ENCODE results near the gene EIF3B. TPM values are rescaled to one million over a fixed set of nuclear protein-coding genes. Genes with fewer than 3 reads are reported as not detected.

The EIF3B gene
- total and polyA plus RNA-seq, 9 of the 15 experiments (the other 6 are each of a cell fraction or from before 2014, with no cell fraction given): 25.9 to 494 (median 357) TPM

DNA sequence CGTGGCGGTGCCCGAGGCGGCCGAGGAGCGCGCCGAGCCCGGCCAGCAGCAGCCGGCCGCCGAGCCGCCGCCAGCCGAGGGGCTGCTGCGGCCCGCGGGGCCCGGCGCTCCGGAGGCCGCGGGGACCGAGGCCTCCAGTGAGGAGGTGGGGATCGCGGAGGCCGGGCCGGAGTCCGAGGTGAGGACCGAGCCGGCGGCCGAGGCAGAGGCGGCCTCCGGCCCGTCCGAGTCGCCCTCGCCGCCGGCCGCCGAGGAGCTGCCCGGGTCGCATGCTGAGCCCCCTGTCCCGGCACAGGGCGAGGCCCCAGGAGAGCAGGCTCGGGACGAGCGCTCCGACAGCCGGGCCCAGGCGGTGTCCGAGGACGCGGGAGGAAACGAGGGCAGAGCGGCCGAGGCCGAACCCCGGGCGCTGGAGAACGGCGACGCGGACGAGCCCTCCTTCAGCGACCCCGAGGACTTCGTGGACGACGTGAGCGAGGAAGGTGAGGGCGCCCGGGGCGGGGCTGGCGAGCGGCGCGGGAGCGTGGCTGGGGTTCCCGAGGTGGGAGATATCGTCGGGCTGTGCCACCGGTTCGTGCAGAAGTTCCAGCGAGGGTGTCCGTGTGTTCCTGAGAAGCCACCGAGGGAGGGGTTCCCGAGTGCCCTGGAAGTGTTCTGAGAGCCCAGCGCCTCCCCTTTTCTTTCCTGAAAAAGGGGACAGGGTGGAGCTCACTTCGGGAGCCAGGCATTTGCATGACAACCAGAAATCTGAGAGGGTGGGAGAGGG lies 495 bp downstream of the EIF3B start (continued):
- TF ChIP-seq SAFB (IDR thresholded peaks at IDR 0.05; ENCODE audit: borderline replicate concordance, low read depth, low read length) (0 out of 2 replicates have a peak, but pooled peaks have one; percentile 29), TOE1 (IDR thresholded peaks at IDR 0.05; ENCODE audit: borderline replicate concordance) (no peak), TOE1 (CRISPR knock-in tag; IDR thresholded peaks at IDR 0.05; ENCODE audit: borderline replicate concordance, low read depth) (no peak), SIN3A (IDR thresholded peaks at IDR 0.05; ENCODE audit: borderline replicate concordance in 2 of 2, control insufficient read depth in 1 of 2, low read depth in 2 of 2, low read length in 2 of 2) (peak; percentile 47 to 61; a peak in 2 of 4 replicates), ETV6 (IDR thresholded peaks at IDR 0.05; ENCODE audit: borderline replicate concordance in 1 of 2, low read depth in 2 of 2, low read length in 1 of 2) (no peak), ETV6 (CRISPR knock-in tag; IDR thresholded peaks at IDR 0.05; ENCODE audit: borderline replicate concordance) (peak; percentile 38; the same call in 1 of the 2 replicates), ATF1 (CRISPR knock-in tag; IDR thresholded peaks at IDR 0.05) (no peak), ATF1 (tag; IDR thresholded peaks at IDR 0.05) (no peak), ZNF184 (CRISPR knock-in tag; IDR thresholded peaks at IDR 0.05) (no peak), NFIX (CRISPR knock-in tag; IDR thresholded peaks at IDR 0.05; ENCODE audit: low read depth) (no peak), CBX2 (IDR thresholded peaks at IDR 0.05; ENCODE audit: insufficient read depth, low read length, poor library complexity, severe bottlenecking) (no peak), POLR2G (IDR thresholded peaks at IDR 0.05; ENCODE audit: low read depth, low read length) (peak; percentile 80), ZNF644 (tag; IDR thresholded peaks at IDR 0.05; ENCODE audit: low read depth) (no peak)
- TF ChIP-seq, protein P1, sequence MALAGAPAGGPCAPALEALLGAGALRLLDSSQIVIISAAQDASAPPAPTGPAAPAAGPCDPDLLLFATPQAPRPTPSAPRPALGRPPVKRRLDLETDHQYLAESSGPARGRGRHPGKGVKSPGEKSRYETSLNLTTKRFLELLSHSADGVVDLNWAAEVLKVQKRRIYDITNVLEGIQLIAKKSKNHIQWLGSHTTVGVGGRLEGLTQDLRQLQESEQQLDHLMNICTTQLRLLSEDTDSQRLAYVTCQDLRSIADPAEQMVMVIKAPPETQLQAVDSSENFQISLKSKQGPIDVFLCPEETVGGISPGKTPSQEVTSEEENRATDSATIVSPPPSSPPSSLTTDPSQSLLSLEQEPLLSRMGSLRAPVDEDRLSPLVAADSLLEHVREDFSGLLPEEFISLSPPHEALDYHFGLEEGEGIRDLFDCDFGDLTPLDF (CRISPR knock-in tag; IDR thresholded peaks at IDR 0.05): 0 out of 2 replicates have a peak, but pooled peaks have one; percentile 22
- TF ChIP-seq, protein P2, sequence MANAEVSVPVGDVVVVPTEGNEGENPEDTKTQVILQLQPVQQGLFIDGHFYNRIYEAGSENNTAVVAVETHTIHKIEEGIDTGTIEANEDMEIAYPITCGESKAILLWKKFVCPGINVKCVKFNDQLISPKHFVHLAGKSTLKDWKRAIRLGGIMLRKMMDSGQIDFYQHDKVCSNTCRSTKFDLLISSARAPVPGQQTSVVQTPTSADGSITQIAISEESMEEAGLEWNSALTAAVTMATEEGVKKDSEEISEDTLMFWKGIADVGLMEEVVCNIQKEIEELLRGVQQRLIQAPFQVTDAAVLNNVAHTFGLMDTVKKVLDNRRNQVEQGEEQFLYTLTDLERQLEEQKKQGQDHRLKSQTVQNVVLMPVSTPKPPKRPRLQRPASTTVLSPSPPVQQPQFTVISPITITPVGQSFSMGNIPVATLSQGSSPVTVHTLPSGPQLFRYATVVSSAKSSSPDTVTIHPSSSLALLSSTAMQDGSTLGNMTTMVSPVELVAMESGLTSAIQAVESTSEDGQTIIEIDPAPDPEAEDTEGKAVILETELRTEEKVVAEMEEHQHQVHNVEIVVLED (CRISPR knock-in tag; IDR thresholded peaks at IDR 0.05): no peak
- TF ChIP-seq, protein P3, sequence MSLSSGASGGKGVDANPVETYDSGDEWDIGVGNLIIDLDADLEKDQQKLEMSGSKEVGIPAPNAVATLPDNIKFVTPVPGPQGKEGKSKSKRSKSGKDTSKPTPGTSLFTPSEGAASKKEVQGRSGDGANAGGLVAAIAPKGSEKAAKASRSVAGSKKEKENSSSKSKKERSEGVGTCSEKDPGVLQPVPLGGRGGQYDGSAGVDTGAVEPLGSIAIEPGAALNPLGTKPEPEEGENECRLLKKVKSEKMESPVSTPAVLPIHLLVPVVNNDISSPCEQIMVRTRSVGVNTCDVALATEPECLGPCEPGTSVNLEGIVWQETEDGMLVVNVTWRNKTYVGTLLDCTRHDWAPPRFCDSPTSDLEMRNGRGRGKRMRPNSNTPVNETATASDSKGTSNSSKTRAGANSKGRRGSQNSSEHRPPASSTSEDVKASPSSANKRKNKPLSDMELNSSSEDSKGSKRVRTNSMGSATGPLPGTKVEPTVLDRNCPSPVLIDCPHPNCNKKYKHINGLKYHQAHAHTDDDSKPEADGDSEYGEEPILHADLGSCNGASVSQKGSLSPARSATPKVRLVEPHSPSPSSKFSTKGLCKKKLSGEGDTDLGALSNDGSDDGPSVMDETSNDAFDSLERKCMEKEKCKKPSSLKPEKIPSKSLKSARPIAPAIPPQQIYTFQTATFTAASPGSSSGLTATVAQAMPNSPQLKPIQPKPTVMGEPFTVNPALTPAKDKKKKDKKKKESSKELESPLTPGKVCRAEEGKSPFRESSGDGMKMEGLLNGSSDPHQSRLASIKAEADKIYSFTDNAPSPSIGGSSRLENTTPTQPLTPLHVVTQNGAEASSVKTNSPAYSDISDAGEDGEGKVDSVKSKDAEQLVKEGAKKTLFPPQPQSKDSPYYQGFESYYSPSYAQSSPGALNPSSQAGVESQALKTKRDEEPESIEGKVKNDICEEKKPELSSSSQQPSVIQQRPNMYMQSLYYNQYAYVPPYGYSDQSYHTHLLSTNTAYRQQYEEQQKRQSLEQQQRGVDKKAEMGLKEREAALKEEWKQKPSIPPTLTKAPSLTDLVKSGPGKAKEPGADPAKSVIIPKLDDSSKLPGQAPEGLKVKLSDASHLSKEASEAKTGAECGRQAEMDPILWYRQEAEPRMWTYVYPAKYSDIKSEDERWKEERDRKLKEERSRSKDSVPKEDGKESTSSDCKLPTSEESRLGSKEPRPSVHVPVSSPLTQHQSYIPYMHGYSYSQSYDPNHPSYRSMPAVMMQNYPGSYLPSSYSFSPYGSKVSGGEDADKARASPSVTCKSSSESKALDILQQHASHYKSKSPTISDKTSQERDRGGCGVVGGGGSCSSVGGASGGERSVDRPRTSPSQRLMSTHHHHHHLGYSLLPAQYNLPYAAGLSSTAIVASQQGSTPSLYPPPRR (CRISPR knock-in tag; IDR thresholded peaks at IDR 0.05; ENCODE audit: borderline replicate concordance): no peak

Data from K562 (cell line).